ENCODE results near the gene KMT2E.
A peak's percentile ranks its signal among the peaks of the same experiment; 100 is the strongest.

GRCh38 chr7:105013816-105014692, at the start of gene KMT2E:
- TF ChIP-seq POLR2A (IDR thresholded peaks at IDR 0.05), result peak; percentile 57
- peak in 1 of 4 experiments; percentile 17 for TF ChIP-seq CTCF (IDR thresholded peaks at IDR 0.05)
- no peak for TF ChIP-seq POLR2AphosphoS5 (IDR thresholded peaks at IDR 0.05)

Data from prostate gland (tissue), 2 donors.